HepG2 (cell line): ENCODE data around the gene CFI. TPM values are rescaled to one million over a fixed set of nuclear protein-coding genes. Genes with fewer than 3 reads are reported as not detected.

Source experiments
- CBX1 ChIP-seq: IDR thresholded peaks from one replicate; pipeline ENCODE4 v1.6.1; 2016; ENCODE audit warnings: antibody characterized with exemption, low read depth
- CBX2 ChIP-seq, 2 experiments: fragments of 200-600 bp in 1 of 2; sonication (generic); formaldehyde crosslinking in 1 of 2; IDR thresholded peaks; 2 replicates each; pipeline versions ENCODE4 v1.7.0 to v1.8.1; 2018 to 2022; ENCODE audit warnings: low read depth in 2 of 2, low read length in 1 of 2, mild to moderate bottlenecking in 1 of 2, missing genetic modification reagents in 1 of 2
- CTCF ChIP-seq: sonication (generic); formaldehyde crosslinking; IDR thresholded peaks from 2 replicates; pipeline ENCODE4 v1.5.0; 2020; ENCODE audit warnings: mild to moderate bottlenecking, missing genetic modification reagents, moderate library complexity
- KAT8 ChIP-seq: IDR thresholded peaks from 2 replicates; pipeline ENCODE4 v1.6.1; 2016; ENCODE audit warnings: missing genetic modification reagents, missing compliant biosample characterization
- LCORL ChIP-seq, 2 experiments: fragments of 450-650 bp in 1 of 2; sonication (generic) in 1 of 2; formaldehyde crosslinking in 1 of 2; IDR thresholded peaks; 2 replicates each; pipeline versions ENCODE4 v1.5.0 to v1.6.1; 2017 to 2020; ENCODE audit warnings: antibody characterized with exemption in 1 of 2, missing genetic modification reagents in 1 of 2
- MBD4 ChIP-seq: IDR thresholded peaks from 2 replicates; pipeline ENCODE4 v1.6.1; 2012; ENCODE audit warnings: low read length, inconsistent platforms, borderline replicate concordance
- MED1 ChIP-seq: sonication (generic); formaldehyde crosslinking; IDR thresholded peaks from 2 replicates; pipeline ENCODE4 v1.4.0; 2020; ENCODE audit warnings: missing genetic modification reagents
- NAIF1 ChIP-seq: sonication (generic); formaldehyde crosslinking; IDR thresholded peaks from 2 replicates; pipeline ENCODE4 v1.5.0; 2020; ENCODE audit warnings: mild to moderate bottlenecking, missing genetic modification reagents, borderline replicate concordance
- NFYB ChIP-seq: sonication (generic); formaldehyde crosslinking; IDR thresholded peaks from 2 replicates; pipeline ENCODE4 v1.4.0; 2020; ENCODE audit warnings: missing genetic modification reagents
- RARA ChIP-seq: IDR thresholded peaks from 2 replicates; pipeline ENCODE4 v1.6.1; 2016; ENCODE audit warnings: missing genetic modification reagents, missing compliant biosample characterization
- RBM22 ChIP-seq: fragments of 200-400 bp; formaldehyde crosslinking; optimal IDR thresholded peaks from 2 replicates; pipeline ENCODE3; 2017; ENCODE audit warnings: mild to moderate bottlenecking, low read length, moderate library complexity
- SOX13 ChIP-seq, 3 experiments: fragments of 450-650 bp in 1 of 3; sonication (generic) in 1 of 3; formaldehyde crosslinking in 1 of 3; IDR thresholded peaks in 2 of 3; conservative IDR thresholded peaks in 1 of 3; 2 replicates each; pipeline versions ENCODE4 v1.5.0 to v1.6.1; 2016 to 2020; ENCODE audit warnings: antibody characterized with exemption in 1 of 3, mild to moderate bottlenecking in 1 of 3, missing compliant biosample characterization in 1 of 3, missing genetic modification reagents in 1 of 3, moderate library complexity in 1 of 3
- ZNF33B ChIP-seq: sonication (generic); formaldehyde crosslinking; IDR thresholded peaks from 2 replicates; pipeline ENCODE4 v1.5.1; 2020; ENCODE audit warnings: mild to moderate bottlenecking, missing genetic modification reagents
- ZNF598 ChIP-seq: sonication (generic); formaldehyde crosslinking; IDR thresholded peaks from 2 replicates; pipeline ENCODE4 v1.5.1; 2020; ENCODE audit warnings: mild to moderate bottlenecking, missing genetic modification reagents, borderline replicate concordance
- polyA plus RNA-seq, 8 experiments: library from polyadenylated mRNA; depleted of rRNA in 3 of 8; stranded (reverse) in 7 of 8; unstranded in 1 of 8; fragments of >200 nt; fragmentation: Illumina TruSeq in 4 of 8; extraction: Trizol in 4 of 8; gene quantifications; 2 replicates each; pipeline versions ENCODE4 v1.2.1 to v1.2.3, GENCODE V29; 2011 to 2016; ENCODE audit warnings: low read depth in 4 of 8, missing spikeins in 1 of 8, mixed read lengths in 1 of 8; ENCODE audit not compliant: insufficient read depth in 1 of 8
- total RNA-seq, 5 experiments: library from RNA; depleted of rRNA; stranded (reverse); fragments of >200 nt; fragmentation: Illumina TruSeq; extraction: Trizol; gene quantifications; 2 replicates each; pipeline ENCODE4 v1.2.3, GENCODE V29; 2016; ENCODE audit warnings: low read depth in 1 of 5
- TF ChIP-seq, protein P1 (sequence below): IDR thresholded peaks from 2 replicates; pipeline ENCODE4 v1.6.1; 2018; ENCODE audit warnings: missing genetic modification reagents, mild to moderate bottlenecking, missing compliant biosample characterization
- TF ChIP-seq, protein P2 (sequence below): IDR thresholded peaks from 2 replicates; pipeline ENCODE4 v1.4.0; 2020; ENCODE audit warnings: mild to moderate bottlenecking, missing genetic modification reagents
- TF ChIP-seq, protein P3 (sequence below): sonication (generic); formaldehyde crosslinking; IDR thresholded peaks from 2 replicates; pipeline ENCODE4 v1.4.0; 2020; ENCODE audit warnings: mild to moderate bottlenecking, low read depth, missing genetic modification reagents

The CFI gene
- total and polyA plus RNA-seq, 2 of the 13 experiments (the other 11 are each of a cell fraction or from before 2014, with no cell fraction given): 284 to 337 TPM

- TF ChIP-seq, protein P1, sequence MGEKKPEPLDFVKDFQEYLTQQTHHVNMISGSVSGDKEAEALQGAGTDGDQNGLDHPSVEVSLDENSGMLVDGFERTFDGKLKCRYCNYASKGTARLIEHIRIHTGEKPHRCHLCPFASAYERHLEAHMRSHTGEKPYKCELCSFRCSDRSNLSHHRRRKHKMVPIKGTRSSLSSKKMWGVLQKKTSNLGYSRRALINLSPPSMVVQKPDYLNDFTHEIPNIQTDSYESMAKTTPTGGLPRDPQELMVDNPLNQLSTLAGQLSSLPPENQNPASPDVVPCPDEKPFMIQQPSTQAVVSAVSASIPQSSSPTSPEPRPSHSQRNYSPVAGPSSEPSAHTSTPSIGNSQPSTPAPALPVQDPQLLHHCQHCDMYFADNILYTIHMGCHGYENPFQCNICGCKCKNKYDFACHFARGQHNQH (CRISPR knock-in tag): peak; percentile 72; the same call in 1 of the 2 replicates
- TF ChIP-seq NAIF1 (CRISPR knock-in tag) (peak; percentile 75), MED1 (peak; percentile 41; the same call in 1 of the 2 replicates), MBD4 (no peak), ZNF598 (CRISPR knock-in tag) (0 out of 2 replicates have a peak, but pooled peaks have one; percentile 50), ZNF33B (CRISPR knock-in tag) (no peak), SOX13 (IDR thresholded peaks at IDR 0.05) (no peak), SOX13 (CRISPR knock-in tag; conservative IDR thresholded peaks at IDR 0.05 in 1 of 2, IDR thresholded peaks at IDR 0.05 in 1 of 2) (no peak; a peak in 1 of 4 replicates), LCORL (IDR thresholded peaks at IDR 0.05) (no peak), LCORL (CRISPR knock-in tag; IDR thresholded peaks at IDR 0.05) (peak; percentile 59; the same call in 1 of the 2 replicates), RBM22 (no peak), CBX1 (peak; percentile 28), KAT8 (CRISPR knock-in tag) (peak; percentile 98), RARA (CRISPR knock-in tag) (peak; percentile 37; the same call in 1 of the 2 replicates), CTCF (no peak; the same call in 1 of the 2 replicates), CBX2 (IDR thresholded peaks at IDR 0.05; ENCODE audit: low read depth, low read length) (no peak), CBX2 (CRISPR knock-in tag; IDR thresholded peaks at IDR 0.05; ENCODE audit: low read depth) (no peak), NFYB (CRISPR knock-in tag) (peak; percentile 28; the same call in 1 of the 2 replicates)
- TF ChIP-seq, protein P2, sequence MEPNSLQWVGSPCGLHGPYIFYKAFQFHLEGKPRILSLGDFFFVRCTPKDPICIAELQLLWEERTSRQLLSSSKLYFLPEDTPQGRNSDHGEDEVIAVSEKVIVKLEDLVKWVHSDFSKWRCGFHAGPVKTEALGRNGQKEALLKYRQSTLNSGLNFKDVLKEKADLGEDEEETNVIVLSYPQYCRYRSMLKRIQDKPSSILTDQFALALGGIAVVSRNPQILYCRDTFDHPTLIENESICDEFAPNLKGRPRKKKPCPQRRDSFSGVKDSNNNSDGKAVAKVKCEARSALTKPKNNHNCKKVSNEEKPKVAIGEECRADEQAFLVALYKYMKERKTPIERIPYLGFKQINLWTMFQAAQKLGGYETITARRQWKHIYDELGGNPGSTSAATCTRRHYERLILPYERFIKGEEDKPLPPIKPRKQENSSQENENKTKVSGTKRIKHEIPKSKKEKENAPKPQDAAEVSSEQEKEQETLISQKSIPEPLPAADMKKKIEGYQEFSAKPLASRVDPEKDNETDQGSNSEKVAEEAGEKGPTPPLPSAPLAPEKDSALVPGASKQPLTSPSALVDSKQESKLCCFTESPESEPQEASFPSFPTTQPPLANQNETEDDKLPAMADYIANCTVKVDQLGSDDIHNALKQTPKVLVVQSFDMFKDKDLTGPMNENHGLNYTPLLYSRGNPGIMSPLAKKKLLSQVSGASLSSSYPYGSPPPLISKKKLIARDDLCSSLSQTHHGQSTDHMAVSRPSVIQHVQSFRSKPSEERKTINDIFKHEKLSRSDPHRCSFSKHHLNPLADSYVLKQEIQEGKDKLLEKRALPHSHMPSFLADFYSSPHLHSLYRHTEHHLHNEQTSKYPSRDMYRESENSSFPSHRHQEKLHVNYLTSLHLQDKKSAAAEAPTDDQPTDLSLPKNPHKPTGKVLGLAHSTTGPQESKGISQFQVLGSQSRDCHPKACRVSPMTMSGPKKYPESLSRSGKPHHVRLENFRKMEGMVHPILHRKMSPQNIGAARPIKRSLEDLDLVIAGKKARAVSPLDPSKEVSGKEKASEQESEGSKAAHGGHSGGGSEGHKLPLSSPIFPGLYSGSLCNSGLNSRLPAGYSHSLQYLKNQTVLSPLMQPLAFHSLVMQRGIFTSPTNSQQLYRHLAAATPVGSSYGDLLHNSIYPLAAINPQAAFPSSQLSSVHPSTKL (CRISPR knock-in tag): peak; percentile 43; the same call in 1 of the 2 replicates
- TF ChIP-seq, protein P3, sequence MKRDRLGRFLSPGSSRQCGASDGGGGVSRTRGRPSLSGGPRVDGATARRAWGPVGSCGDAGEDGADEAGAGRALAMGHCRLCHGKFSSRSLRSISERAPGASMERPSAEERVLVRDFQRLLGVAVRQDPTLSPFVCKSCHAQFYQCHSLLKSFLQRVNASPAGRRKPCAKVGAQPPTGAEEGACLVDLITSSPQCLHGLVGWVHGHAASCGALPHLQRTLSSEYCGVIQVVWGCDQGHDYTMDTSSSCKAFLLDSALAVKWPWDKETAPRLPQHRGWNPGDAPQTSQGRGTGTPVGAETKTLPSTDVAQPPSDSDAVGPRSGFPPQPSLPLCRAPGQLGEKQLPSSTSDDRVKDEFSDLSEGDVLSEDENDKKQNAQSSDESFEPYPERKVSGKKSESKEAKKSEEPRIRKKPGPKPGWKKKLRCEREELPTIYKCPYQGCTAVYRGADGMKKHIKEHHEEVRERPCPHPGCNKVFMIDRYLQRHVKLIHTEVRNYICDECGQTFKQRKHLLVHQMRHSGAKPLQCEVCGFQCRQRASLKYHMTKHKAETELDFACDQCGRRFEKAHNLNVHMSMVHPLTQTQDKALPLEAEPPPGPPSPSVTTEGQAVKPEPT: no peak; the same call in 1 of the 2 replicates
Observed at GRCh38 chr4:109815151-109816081, 13.6 kb upstream of the CFI start, which contains the start of gene GAR1 (continued).
